ENCODE results near the gene PSG6.
"Not testable (repeated sequence)": the region's sequence is repeated elsewhere in the genome, so short reads cannot be mapped to it uniquely, and the experiment has no call there.

PSG6 gene

GRCh38 chr19:42900561-42900960 is 17.1 kb downstream of the PSG6 start:
- DNase-seq = not testable (repeated sequence)

DNA sequence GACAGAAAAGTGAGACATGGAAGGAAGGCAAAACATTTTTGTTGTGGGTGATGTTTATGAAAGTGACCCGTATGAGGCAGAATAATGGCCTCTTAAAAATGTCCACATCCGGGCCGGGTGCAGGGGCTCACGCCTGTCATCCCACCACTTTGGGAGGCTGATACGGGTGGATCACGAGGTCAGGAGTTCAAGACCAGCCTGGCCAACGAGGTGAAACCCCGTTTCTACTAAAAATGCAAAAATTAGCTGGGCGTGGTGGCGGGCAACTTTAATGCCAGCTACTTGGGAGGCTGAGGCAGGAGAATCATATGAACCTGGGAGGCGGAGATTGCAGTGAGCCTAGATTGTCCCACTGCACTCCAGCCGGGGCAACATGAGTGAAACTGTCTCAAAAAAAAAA is 18.0 kb downstream of the PSG6 start:
- not testable (repeated sequence) for DNase-seq

- not testable (repeated sequence) for DNase-seq
Observed at GRCh38 chr19:42899110-42899509, 18.6 kb downstream of the PSG6 start.

DNA sequence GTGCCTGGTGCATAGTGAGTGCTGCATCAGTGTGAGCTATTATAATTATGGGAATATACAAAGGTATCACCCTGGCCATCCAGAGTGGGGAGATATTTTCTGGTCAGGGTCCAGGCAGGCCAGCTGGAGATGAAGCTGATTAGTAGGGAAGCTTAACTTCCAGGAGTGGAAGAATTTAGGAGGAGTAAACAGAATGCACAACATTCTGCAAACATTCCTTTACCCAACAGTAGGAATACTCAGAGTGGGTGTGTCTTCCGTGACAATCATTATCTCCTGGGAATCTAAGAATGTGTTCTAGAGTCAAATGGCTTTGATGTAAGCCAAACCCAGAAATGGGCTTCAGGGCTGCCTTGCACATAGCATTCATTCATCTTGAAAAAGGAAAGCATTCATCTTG is 19.0 kb downstream of the PSG6 start:
- DNase-seq = not testable (repeated sequence)

- DNase-seq = not testable (repeated sequence)
Observed at GRCh38 chr19:42897729-42898128, 20.0 kb downstream of the PSG6 start.

DNA sequence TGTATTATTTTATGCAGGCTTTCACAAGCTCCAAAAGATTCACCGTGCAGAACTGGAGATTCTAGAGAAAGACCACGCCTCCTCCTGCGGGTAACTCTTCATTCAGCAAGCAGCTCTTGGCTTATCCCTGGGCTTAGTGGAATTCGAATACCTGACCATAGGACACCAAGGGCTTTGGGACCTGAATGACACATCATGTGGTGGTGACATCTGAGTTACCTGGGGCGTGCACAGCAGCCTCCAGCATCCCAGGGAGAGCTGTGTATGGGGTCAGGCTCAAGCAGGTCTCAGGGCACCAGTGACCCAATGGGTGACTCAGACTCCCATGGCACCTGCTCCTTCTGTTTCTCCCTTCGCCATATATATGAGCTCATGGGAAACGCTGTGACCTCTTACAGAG is 27.2 kb downstream of the PSG6 start:
- DNase-seq = not testable (repeated sequence)

GRCh38 chr19:42887876-42888445 is 29.7 kb downstream of the PSG6 start:
- not testable (repeated sequence) for DNase-seq

GRCh38 chr19:42882730-42883129 is 35.0 kb downstream of the PSG6 start:
- not testable (repeated sequence) for DNase-seq

DNA sequence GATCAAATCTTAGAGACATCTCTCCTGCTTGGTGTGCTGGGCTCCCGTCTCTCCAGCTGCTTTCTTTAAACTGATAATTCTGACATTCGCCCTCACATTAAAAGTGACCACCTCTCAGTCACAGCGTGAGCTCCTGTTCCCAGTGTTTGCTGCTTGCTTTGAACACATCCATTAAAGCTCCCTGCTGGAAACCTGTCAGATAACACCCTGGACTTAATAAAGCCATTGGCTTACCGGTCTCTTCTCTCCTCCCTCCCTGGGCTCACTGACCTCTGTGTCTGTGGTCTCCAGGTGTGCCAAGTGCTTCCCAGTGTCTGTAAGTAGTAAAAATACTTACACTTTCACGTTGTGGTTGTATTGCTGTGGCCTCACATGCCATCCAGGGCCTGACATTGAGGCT is 35.7 kb downstream of the PSG6 start:
- not testable (repeated sequence) for DNase-seq

DNA sequence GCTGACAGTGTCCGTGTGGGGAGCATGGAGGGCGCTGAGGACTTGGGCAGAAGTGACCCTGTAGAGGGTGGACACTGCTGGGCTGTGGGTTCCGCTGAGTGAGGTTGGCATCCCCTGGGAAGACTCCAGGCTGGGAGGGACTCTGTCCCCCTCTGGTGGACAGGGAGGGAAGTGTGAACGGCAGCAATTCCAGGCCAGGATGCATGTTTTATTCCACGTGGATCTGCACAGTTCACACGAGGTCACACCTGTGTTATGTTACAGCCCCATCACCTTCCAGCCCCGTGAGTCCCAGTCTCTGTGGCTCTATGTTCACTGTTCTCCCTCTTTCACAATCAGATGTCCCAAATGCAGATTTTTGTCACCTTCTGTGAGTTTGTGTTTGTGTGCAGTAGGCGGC is 36.4 kb downstream of the PSG6 start:
- peak; percentile 17 for DNase-seq

- DNase-seq = not testable (repeated sequence)
Observed at GRCh38 chr19:42880621-42881020, 37.1 kb downstream of the PSG6 start.

GRCh38 chr19:42879613-42880012 is 38.1 kb downstream of the PSG6 start, which contains the start of gene PSG1:
Gene PSG1 (minus strand): TSS chr19:42879713. CDS start chr19:42879581, 132 bp downstream.
- no peak for DNase-seq

- not testable (repeated sequence) for DNase-seq
Observed at GRCh38 chr19:42876596-42876995, 41.1 kb downstream of the PSG6 start.

GRCh38 chr19:42875881-42876280 is 41.8 kb downstream of the PSG6 start:
- DNase-seq = not testable (repeated sequence)

DNA sequence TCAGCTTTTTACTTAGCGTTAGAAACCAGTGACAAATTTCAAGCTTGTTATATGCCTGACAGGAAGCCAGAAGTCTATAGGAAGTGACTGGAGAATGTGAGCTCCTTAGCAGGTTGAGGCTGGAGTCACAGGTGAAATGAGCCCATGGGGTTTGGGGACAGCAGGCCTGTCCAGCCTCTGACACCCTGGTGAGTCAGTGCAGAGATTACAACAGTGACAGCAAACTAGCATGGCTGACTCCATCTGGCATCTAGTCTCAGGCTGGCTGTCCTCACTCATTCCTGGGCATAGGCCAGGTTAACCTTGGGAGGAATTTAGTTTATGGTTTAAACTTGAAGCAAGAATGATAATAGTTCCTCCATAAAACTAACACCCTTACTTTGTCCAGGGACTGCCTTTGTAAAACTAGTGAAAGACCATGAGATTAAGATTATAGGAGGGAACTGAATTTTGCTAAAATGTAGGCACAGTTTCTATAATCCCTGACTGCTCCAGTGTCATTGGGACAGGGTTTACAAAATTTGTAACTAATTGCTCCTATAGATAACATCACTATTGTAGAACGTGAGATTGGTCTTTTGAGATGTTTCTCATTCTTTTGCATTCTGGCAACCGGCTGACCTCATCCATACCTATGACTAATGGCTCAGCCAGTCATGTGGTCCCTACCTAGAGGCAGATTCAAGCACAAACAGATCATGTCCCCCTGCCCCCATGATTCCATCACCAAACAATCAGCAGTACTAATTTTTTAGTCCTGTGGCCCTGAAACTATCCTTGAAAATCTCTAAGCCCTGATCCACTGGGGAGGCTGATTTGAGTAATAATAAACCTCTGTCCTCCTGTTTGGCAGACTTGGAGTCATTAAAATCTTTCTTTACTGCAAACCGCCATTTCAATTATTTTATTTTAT is 42.5 kb downstream of the PSG6 start:
- DNase-seq = not testable (repeated sequence)

- DNase-seq = not testable (repeated sequence)
Observed at GRCh38 chr19:42874136-42874535, 43.6 kb downstream of the PSG6 start.

GRCh38 chr19:42872608-42873007 is 45.1 kb downstream of the PSG6 start:
- DNase-seq = no peak

DNA sequence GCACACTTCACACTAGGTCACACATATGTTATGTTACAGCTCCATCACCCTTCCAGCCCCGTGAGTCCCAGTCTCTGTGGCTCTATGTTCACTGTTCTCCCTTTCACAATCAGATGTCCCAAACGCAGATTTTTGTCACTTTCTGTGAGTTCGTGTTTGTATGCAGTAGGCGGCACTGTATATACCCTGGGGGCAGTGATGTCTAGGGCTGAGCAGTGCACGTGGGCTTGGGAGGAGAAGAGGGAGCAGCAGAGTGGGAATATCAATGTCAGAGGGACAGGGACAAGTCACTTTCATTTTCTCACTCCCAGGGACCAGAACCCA is 60.2 kb downstream of the PSG6 start:
- no peak for DNase-seq

DNA sequence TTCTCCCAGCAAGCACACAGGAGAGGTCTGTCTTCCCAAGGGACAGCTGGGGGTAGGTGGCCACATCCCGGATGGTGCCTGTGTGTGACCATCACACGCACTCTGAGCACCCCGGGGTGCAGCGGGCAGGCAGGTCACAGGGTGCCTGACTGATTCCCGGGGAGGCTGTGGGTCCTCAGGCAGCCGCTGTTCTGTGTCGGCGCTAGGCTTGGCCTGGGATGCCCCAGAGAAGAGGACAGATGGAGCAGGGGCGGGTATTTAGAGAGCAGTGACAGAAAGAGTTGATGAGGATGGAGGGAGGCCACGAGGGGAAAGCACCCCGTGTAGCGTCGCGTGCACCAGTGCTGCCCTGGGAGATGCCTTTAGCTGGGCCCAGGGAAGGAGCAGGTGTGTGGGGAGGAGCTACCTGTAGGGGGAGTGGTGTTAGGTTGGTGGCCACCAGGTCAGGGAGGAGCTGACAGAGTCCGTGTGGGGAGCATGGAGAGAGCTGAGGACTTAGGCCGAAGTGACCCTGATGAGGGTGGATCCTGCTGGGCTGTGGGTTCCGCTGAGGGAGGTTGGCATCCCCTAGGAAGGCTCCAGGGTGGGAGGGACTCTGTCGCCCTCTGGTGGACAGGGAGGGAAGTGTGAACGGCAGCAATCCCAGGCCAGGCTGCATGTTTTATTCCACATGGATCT is 60.7 kb downstream of the PSG6 start:
- DNase-seq = not testable (repeated sequence)

DNA sequence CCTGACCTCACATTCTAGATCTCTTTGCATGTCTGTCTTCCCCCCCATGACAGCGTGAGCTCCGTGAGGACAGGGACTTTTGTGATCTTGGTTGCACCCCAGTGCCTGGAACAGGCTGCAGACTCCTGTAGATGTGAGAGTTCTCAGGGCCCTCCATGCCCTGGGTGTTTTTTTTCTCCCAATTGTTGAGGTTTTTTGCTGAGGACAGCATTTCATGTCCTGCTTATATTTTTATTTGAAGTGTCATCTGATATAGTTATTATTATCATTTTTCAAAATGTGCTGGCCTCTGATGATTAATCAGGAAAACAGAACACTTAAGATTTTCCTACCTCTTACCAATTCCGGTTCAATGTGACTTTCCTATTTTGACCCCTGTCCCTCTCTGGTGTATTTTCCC is 62.9 kb downstream of the PSG6 start:
- not testable (repeated sequence) for DNase-seq

- DNase-seq = not testable (repeated sequence)
Observed at GRCh38 chr19:42853231-42853630, 64.5 kb downstream of the PSG6 start.

DNA sequence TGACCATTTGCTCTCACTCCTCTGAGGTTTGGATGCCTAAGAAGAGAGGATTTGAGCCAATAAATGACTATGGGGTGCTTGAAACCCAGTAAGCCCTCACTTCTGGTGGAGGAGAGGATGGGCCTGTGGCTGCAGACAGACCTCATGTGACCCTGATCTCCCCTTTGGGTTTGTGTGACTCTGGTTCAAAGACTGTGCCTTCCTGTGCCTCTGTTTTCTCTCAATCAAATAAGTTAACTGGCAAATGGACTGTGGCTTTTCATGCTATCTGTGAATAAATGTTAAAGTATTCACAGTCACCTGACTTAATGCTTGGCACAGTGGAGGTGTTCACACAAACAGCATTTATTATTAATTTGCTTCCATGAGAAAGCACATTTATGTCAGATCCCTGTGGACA is 64.9 kb downstream of the PSG6 start:
- DNase-seq = not testable (repeated sequence)

All from COR-L47 (cell line).